ENCODE measurements around the gene GPR137. TPM values are rescaled to one million over a fixed set of nuclear protein-coding genes. Genes with fewer than 3 reads are reported as not detected.

The GPR137 gene
- total RNA-seq, 2 experiments from 2014 or later, result 26.2 to 30.5 TPM

- intact Hi-C loops (cut with micrococcal nuclease), result no loop called here
- H3K4me3 Mint-ChIP-seq, result no peak overlapping the region
- peaks cover 7% of the 10 kb centered on the region for H3K4me1 Mint-ChIP-seq (ENCODE audit: low read depth)
- H3K9me3 Mint-ChIP-seq, result no peaks in the 10 kb centered on the region
- H3K27ac Mint-ChIP-seq, result no peak overlapping the region
- CTCF ChIA-PET, result no interaction called here
- peaks cover 2% of the 10 kb centered on the region for H3K36me3 Mint-ChIP-seq (ENCODE audit: low read depth)
- no peaks in the 10 kb centered on the region for H3K27me3 Mint-ChIP-seq (ENCODE audit: low read depth)
- no peak for DNase-seq
These were observed 26.0 kb upstream of the GPR137 start for GRCh38 chr11:64259533-64260067.

- no peaks in the 10 kb centered on the region for H3K27me3 Mint-ChIP-seq (ENCODE audit: low read depth)
- no peaks in the 10 kb centered on the region for H3K9me3 Mint-ChIP-seq
- no peak overlapping the region for H3K27ac Mint-ChIP-seq
- H3K4me1 Mint-ChIP-seq (ENCODE audit: low read depth), result peaks cover 7% of the 10 kb centered on the region
- CTCF ChIA-PET, result no interaction called here
- intact Hi-C loops (cut with micrococcal nuclease), result no loop called here
- no peak overlapping the region for H3K4me3 Mint-ChIP-seq
- DNase-seq, result no peak
- H3K36me3 Mint-ChIP-seq (ENCODE audit: low read depth), result peaks cover 2% of the 10 kb centered on the region
These were observed 25.4 kb upstream of the GPR137 start for GRCh38 chr11:64260147-64260708.

- H3K4me1 Mint-ChIP-seq (ENCODE audit: low read depth), result peaks cover 7% of the 10 kb centered on the region
- CTCF ChIA-PET, result interaction anchor here (0.7 kb wide), 1 partner anchor 13 kb away, joined by 3 read pairs; no protein-coding TSS in a partner anchor
- no peaks in the 10 kb centered on the region for H3K27me3 Mint-ChIP-seq (ENCODE audit: low read depth)
These were observed 24.0 kb upstream of the GPR137 start for GRCh38 chr11:64261556-64262080.

GRCh38 chr11:64262271-64263002 lies 23.2 kb upstream of the GPR137 start:
- intact Hi-C loops (cut with micrococcal nuclease), result no loop called here
- Mint-ChIP-seq H3K4me3 (no peak overlapping the region), H3K4me1 (ENCODE audit: low read depth) (peaks cover 7% of the 10 kb centered on the region), H3K27ac (no peak overlapping the region), H3K36me3 (ENCODE audit: low read depth) (peaks cover 2% of the 10 kb centered on the region), H3K27me3 (ENCODE audit: low read depth) (no peaks in the 10 kb centered on the region), H3K9me3 (no peaks in the 10 kb centered on the region)
- no peak for DNase-seq
- CTCF ChIA-PET, result interaction anchor here (0.6 to 1.6 kb wide), 2 partner anchors 10 to 47 kb away, joined by 3 to 4 read pairs; no protein-coding TSS in a partner anchor

More at GRCh38 chr11:64261556-64262080, 24.0 kb upstream of the GPR137 start:
- DNase-seq, result no peak
- Mint-ChIP-seq H3K27ac (no peak overlapping the region), H3K9me3 (no peaks in the 10 kb centered on the region), H3K36me3 (ENCODE audit: low read depth) (peaks cover 2% of the 10 kb centered on the region), H3K4me3 (no peak overlapping the region)
- intact Hi-C loops (cut with micrococcal nuclease), result no loop called here

- H3K4me3 Mint-ChIP-seq, result no peak overlapping the region
These were observed 22.4 kb upstream of the GPR137 start for GRCh38 chr11:64263021-64263946.

GRCh38 chr11:64263947-64264317 lies 21.7 kb upstream of the GPR137 start:
- intact Hi-C loops (cut with micrococcal nuclease), result no loop called here
- H3K4me3 Mint-ChIP-seq, result no peak overlapping the region
- DNase-seq, result no peak
- H3K36me3 Mint-ChIP-seq (ENCODE audit: low read depth), result peaks cover 2% of the 10 kb centered on the region
- H3K9me3 Mint-ChIP-seq, result no peaks in the 10 kb centered on the region
- peaks cover 13% of the 10 kb centered on the region for H3K4me1 Mint-ChIP-seq (ENCODE audit: low read depth)
- H3K27me3 Mint-ChIP-seq (ENCODE audit: low read depth), result no peaks in the 10 kb centered on the region
- H3K27ac Mint-ChIP-seq, result no peak overlapping the region
- CTCF ChIA-PET, result interaction anchor here (1.6 kb wide), 1 partner anchor 11 kb away, joined by 4 read pairs; no protein-coding TSS in a partner anchor

More at GRCh38 chr11:64263021-64263946, 22.4 kb upstream of the GPR137 start:
- H3K4me1 Mint-ChIP-seq (ENCODE audit: low read depth), result peaks cover 10% of the 10 kb centered on the region
- DNase-seq, result no peak
- peaks cover 2% of the 10 kb centered on the region for H3K36me3 Mint-ChIP-seq (ENCODE audit: low read depth)
- CTCF ChIA-PET, result interaction anchor here (0.6 to 1.6 kb wide), 2 partner anchors 11 to 46 kb away, joined by 3 to 4 read pairs; no protein-coding TSS in a partner anchor
- H3K27me3 Mint-ChIP-seq (ENCODE audit: low read depth), result no peaks in the 10 kb centered on the region
- H3K9me3 Mint-ChIP-seq, result no peaks in the 10 kb centered on the region
- no peak overlapping the region for H3K27ac Mint-ChIP-seq
- intact Hi-C loops (cut with micrococcal nuclease), result no loop called here

- DNase-seq, result no peak
- Mint-ChIP-seq H3K36me3 (ENCODE audit: low read depth) (peaks cover under 1% of the 10 kb centered on the region), H3K4me1 (ENCODE audit: low read depth) (peaks cover 14% of the 10 kb centered on the region), H3K27me3 (ENCODE audit: low read depth) (no peaks in the 10 kb centered on the region), H3K4me3 (no peak overlapping the region), H3K9me3 (no peaks in the 10 kb centered on the region), H3K27ac (no peak overlapping the region)
- CTCF ChIA-PET, result interaction anchor here (1.6 kb wide), 1 partner anchor 12 kb away, joined by 4 read pairs; no protein-coding TSS in a partner anchor
- intact Hi-C loops (cut with micrococcal nuclease), result no loop called here
These were observed 21.2 kb upstream of the GPR137 start for GRCh38 chr11:64264371-64264852.

GRCh38 chr11:64265176-64266160 lies 20.2 kb upstream of the GPR137 start:
- Mint-ChIP-seq H3K4me3 (no peak overlapping the region), H3K9me3 (no peaks in the 10 kb centered on the region), H3K36me3 (ENCODE audit: low read depth) (no peaks in the 10 kb centered on the region), H3K27ac (no peak overlapping the region), H3K4me1 (ENCODE audit: low read depth) (peaks cover 8% of the 10 kb centered on the region), H3K27me3 (ENCODE audit: low read depth) (no peaks in the 10 kb centered on the region)
- DNase-seq, result no peak
- CTCF ChIA-PET, result no interaction called here
- intact Hi-C loops (cut with micrococcal nuclease), result no loop called here

GRCh38 chr11:64266339-64266738 lies 19.3 kb upstream of the GPR137 start:
- CTCF ChIA-PET, result no interaction called here
- Mint-ChIP-seq H3K27me3 (ENCODE audit: low read depth) (no peaks in the 10 kb centered on the region), H3K27ac (no peak overlapping the region), H3K4me1 (ENCODE audit: low read depth) (peaks cover 8% of the 10 kb centered on the region), H3K36me3 (ENCODE audit: low read depth) (no peaks in the 10 kb centered on the region), H3K4me3 (no peak overlapping the region), H3K9me3 (no peaks in the 10 kb centered on the region)
- DNase-seq, result no peak
- intact Hi-C loops (cut with micrococcal nuclease), result no loop called here

GRCh38 chr11:64267207-64267945 lies 18.3 kb upstream of the GPR137 start:
- H3K36me3 Mint-ChIP-seq (ENCODE audit: low read depth), result no peaks in the 10 kb centered on the region
- H3K27ac Mint-ChIP-seq, result no peak overlapping the region
- CTCF ChIA-PET, result interaction anchor here (0.7 to 2.0 kb wide), 4 partner anchors 33 to 63 kb away, joined by 3 to 10 read pairs (median 6); partner anchors contain the start of gene CATSPERZ
- intact Hi-C loops (cut with micrococcal nuclease), result no loop called here
- no peak for DNase-seq
- H3K27me3 Mint-ChIP-seq (ENCODE audit: low read depth), result no peaks in the 10 kb centered on the region
- no peaks in the 10 kb centered on the region for H3K9me3 Mint-ChIP-seq
- no peak overlapping the region for H3K4me3 Mint-ChIP-seq
- H3K4me1 Mint-ChIP-seq (ENCODE audit: low read depth), result peaks cover 14% of the 10 kb centered on the region

Data from activated naive CD4-positive, alpha-beta T cell treated with anti-CD3 and anti-CD28 coated beads for 36 hours (primary cell).